Tibial artery (tissue), 4 donors: Measurements from ENCODE around the gene GANC.

Experiments
- DNase-seq, 2 donors: peaks; one replicate each; pipeline ENCODE4 v3.0.0-alpha.2; 2019
- H3K27ac ChIP-seq, 2 donors: fragments of 200-600 bp; sonication (generic) in 1 of 2; 1 replicate in 1 of 2; 2 replicates in 1 of 2; pipeline ENCODE4 v1.5.1; 2018 to 2019; ENCODE audit warnings: mild to moderate bottlenecking in 1 of 2
- H3K27me3 ChIP-seq, 2 donors: fragments of 200-600 bp; sonication (generic) in 1 of 2; one replicate each; pipeline versions ENCODE4 v1.5.1 to v1.6.0; 2016 to 2019
- H3K36me3 ChIP-seq, 3 donors: fragments of 200-600 bp; sonication (generic) in 2 of 3; one replicate each; pipeline ENCODE4 v1.5.1; 2016 to 2019; ENCODE audit warnings: mild to moderate bottlenecking in 2 of 3
- H3K4me1 ChIP-seq, 4 donors: fragments of 200-600 bp; sonication (generic) in 2 of 4; 1 replicate in 3 of 4; 2 replicates in 1 of 4; pipeline ENCODE4 v1.5.1; 2016 to 2019
- H3K4me3 ChIP-seq, 2 donors: fragments of 200-600 bp; sonication (generic) in 1 of 2; 1 replicate in 1 of 2; 2 replicates in 1 of 2; pipeline ENCODE4 v1.5.1; 2018 to 2019; ENCODE audit warnings: mild to moderate bottlenecking in 2 of 2
- H3K9me3 ChIP-seq, 3 donors: fragments of 200-600 bp; sonication (generic) in 1 of 3; one replicate each; pipeline ENCODE4 v1.5.1; 2016 to 2019
- CTCF ChIP-seq, 2 experiments: fragments of 200-600 bp in 1 of 2; fragments of 450-650 bp in 1 of 2; IDR thresholded peaks; one replicate each; pipeline ENCODE4 v1.5.1; 2017 to 2019; ENCODE audit warnings: antibody characterized with exemption in 2 of 2, mild to moderate bottlenecking in 1 of 2, moderate library complexity in 1 of 2
- intact Hi-C: fragments of 100-400 bp; cut with DNase I; formaldehyde crosslinking; loops from one replicate; pipeline ENCODE4 v1.15.0; 2023; ENCODE audit warnings: low total_unique reads

Gene GANC

GRCh38 chr15:42282926-42283325 lies 9.9 kb downstream of the GANC start:
- DNase-seq = no peak
- Histone ChIP-seq H3K9me3 (no peaks in the 10 kb centered on the region), H3K27ac (no peak overlapping the region), H3K4me1 (no peaks in the 10 kb centered on the region), H3K4me3 (no peak overlapping the region), H3K27me3 (no peaks in the 10 kb centered on the region), H3K36me3 (peaks cover 45 to 61% (median 55%) of the 10 kb centered on the region in 3 donors)
- intact Hi-C loops = no loop called here
- no peak for TF ChIP-seq CTCF (IDR thresholded peaks at IDR 0.05)

- no peak for TF ChIP-seq CTCF (IDR thresholded peaks at IDR 0.05)
- intact Hi-C loops = no loop called here
- no peak overlapping the region for H3K27ac ChIP-seq
- H3K36me3 ChIP-seq = peaks cover 51 to 64% (median 53%) of the 10 kb centered on the region in 3 donors
- H3K4me3 ChIP-seq = no peak overlapping the region
- no peaks in the 10 kb centered on the region for H3K27me3 ChIP-seq
- DNase-seq = no peak
- no peaks in the 10 kb centered on the region for H3K9me3 ChIP-seq
- H3K4me1 ChIP-seq = no peaks in the 10 kb centered on the region
Observed at GRCh38 chr15:42283671-42284070, 10.7 kb downstream of the GANC start.

DNA sequence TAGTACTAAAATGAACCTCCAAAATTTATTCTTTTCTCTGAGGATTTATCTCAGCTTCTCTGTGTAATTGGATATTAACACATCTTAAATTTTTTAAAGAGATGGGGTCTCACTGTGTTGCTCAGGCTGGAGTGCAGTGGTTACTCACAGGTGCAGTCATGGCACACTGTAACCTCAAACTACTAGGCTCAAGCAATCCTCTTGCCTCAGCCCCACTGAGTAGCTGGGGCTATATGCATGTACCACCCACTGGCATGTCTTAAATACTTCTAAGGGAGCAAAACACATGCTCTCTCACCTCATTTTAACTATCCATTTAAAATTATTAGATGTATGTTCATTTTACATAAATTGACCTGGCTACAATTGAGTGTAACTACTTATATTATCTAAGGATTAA lies 11.6 kb downstream of the GANC start:
- intact Hi-C loops = no loop called here
- DNase-seq = no peak
- H3K27ac ChIP-seq = no peak overlapping the region
- no peaks in the 10 kb centered on the region for H3K9me3 ChIP-seq
- no peaks in the 10 kb centered on the region for H3K4me1 ChIP-seq
- no peak overlapping the region for H3K4me3 ChIP-seq
- H3K27me3 ChIP-seq = no peaks in the 10 kb centered on the region
- peaks cover 50 to 64% (median 51%) of the 10 kb centered on the region in 3 donors for H3K36me3 ChIP-seq
- TF ChIP-seq CTCF (IDR thresholded peaks at IDR 0.05) = no peak

DNA sequence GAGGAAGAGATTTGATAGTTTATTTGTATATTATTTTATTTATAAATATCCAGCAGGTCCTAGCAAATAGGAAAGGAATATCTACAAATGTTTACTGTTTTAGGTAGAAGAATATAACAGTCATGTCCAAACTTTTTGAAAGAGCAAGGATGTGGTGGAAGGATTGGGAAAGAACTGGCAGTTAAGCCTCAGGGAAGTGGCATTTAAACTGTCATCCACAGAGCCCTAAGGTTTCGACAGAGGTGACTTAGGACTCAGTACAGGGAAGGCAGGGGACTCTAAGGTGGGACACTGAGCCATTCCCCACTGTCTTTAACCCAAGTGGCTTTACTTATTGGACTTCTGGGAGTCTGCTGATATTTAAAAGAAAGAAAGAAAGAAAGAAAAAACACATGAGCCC lies 12.0 kb downstream of the GANC start:
- Histone ChIP-seq H3K27ac (no peak overlapping the region), H3K9me3 (no peaks in the 10 kb centered on the region), H3K27me3 (no peaks in the 10 kb centered on the region), H3K4me1 (no peaks in the 10 kb centered on the region), H3K4me3 (no peak overlapping the region), H3K36me3 (peaks cover 49 to 69% (median 55%) of the 10 kb centered on the region in 3 donors)
- no peak for TF ChIP-seq CTCF (IDR thresholded peaks at IDR 0.05)
- DNase-seq = no peak
- intact Hi-C loops = no loop called here

DNA sequence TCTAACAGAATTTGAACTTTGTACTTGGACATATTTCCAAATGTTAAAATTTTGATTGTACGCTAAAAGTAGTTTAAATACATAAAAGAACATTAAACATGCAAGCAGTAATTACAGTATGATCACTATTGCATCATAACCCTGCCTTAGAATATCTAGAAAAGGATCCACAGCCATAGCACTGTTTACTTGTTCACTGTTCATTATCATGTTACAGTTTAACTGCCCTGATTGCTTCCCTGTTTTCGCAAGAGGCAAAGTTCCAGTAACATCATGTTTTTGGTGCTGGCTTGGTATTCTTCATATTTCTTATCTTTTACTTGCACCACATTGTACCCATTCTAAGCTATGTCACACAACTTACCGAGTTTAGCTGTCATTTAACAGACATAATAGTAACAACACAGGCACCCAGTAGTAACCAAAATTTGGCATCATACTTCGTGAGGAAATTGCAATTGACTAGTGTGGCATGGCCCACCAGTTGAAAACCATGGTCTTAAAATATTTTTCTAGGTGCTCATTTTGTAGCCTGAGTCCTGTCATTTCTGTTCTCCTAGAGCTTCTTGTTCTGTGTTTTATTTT lies 13.5 kb downstream of the GANC start:
- Histone ChIP-seq H3K27me3 (no peaks in the 10 kb centered on the region), H3K9me3 (no peaks in the 10 kb centered on the region), H3K36me3 (peaks cover 48 to 70% (median 51%) of the 10 kb centered on the region in 3 donors), H3K27ac (no peak overlapping the region), H3K4me1 (no peaks in the 10 kb centered on the region), H3K4me3 (no peak overlapping the region)
- intact Hi-C loops = no loop called here
- no peak for DNase-seq
- TF ChIP-seq CTCF (IDR thresholded peaks at IDR 0.05) = no peak

DNA sequence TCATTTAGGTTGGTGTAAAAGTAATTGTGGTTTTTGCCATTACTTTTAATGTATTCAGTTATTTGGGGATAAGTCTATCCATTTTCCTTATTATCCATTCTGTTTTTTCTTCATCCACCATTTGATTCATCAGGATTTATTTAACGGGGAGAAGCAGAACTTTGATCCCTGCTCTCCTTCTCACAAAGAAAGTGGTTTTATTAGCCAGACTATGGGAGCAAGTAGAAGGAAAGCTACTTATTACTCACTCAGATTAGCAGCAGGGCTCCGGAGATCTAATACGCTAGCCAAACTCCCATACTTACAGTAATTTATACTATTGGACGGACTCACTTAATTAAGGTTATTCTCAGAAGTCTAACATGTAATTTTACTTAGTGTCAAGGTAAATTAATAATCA lies 14.9 kb downstream of the GANC start:
- no peak for DNase-seq
- no peaks in the 10 kb centered on the region for H3K4me1 ChIP-seq
- intact Hi-C loops = no loop called here
- peaks cover 60 to 76% (median 62%) of the 10 kb centered on the region in 3 donors for H3K36me3 ChIP-seq
- H3K9me3 ChIP-seq = no peaks in the 10 kb centered on the region
- TF ChIP-seq CTCF (IDR thresholded peaks at IDR 0.05) = no peak
- no peak overlapping the region for H3K4me3 ChIP-seq
- no peak overlapping the region for H3K27ac ChIP-seq
- no peaks in the 10 kb centered on the region for H3K27me3 ChIP-seq
